Activated CD4-positive, alpha-beta T cell treated with anti-CD3 and anti-CD28 coated beads, Interleukin-2, amount 10 ng/mL, durations not matched to agents 24 days and 14 days (primary cell): ENCODE data around the gene ACTL9. TPM values are rescaled to one million over a fixed set of nuclear protein-coding genes. Genes with fewer than 3 reads are reported as not detected.

ENCODE experiments used
- DNase-seq: peaks from one replicate; pipeline ENCODE4 v3.0.0; 2022
- H3K27ac Mint-ChIP-seq: one replicate; pipeline ENCODE4 v1.8.0; 2022; ENCODE audit warnings: mild to moderate bottlenecking, mixed read lengths
- H3K27me3 Mint-ChIP-seq: one replicate; pipeline ENCODE4 v1.8.0; 2022; ENCODE audit warnings: mixed read lengths
- H3K36me3 Mint-ChIP-seq: one replicate; pipeline ENCODE4 v1.8.0; 2022; ENCODE audit warnings: low read depth, mild to moderate bottlenecking, mixed read lengths
- H3K4me1 Mint-ChIP-seq: one replicate; pipeline ENCODE4 v1.8.0; 2021; ENCODE audit warnings: mixed read lengths
- H3K4me3 Mint-ChIP-seq: one replicate; pipeline ENCODE4 v1.8.0; 2022; ENCODE audit warnings: mild to moderate bottlenecking, moderate library complexity, mixed read lengths
- H3K9me3 Mint-ChIP-seq: one replicate; pipeline ENCODE4 v1.8.0; 2021; ENCODE audit warnings: mixed read lengths
- intact Hi-C: fragments of 100-400 bp; cut with micrococcal nuclease; formaldehyde crosslinking; loops from one replicate; pipeline ENCODE4 v1.15.1; 2023
- total RNA-seq: library from RNA; stranded (reverse); gene quantifications from 2 replicates; pipeline ENCODE4 v1.2.3, GENCODE V29; 2022

Gene ACTL9
- total RNA-seq, 1 donor from 2014 or later = not detected

DNA sequence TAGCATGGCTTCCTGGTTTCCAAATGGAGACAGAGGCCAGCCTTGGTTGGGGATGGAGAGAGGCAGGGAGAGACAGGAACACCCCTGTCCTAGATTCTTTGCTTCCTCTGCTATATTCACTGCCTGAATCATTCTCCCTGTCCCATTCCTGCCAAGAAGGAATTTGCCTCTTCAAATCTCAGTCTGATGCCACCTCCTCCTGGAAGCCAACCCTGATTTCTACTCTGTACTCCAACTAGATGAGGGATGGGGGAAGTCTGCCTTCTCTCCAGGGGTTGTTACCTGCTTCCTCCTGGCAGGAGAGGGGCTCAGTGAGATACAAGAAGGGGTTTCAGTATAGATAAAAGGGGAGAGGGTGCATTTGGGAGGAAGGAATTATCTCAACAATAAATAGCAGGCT is 1.3 kb upstream of the ACTL9 start:
- Mint-ChIP-seq H3K27me3 (peaks cover 14% of the 10 kb centered on the region), H3K27ac (no peak overlapping the region), H3K9me3 (peaks cover 3% of the 10 kb centered on the region), H3K4me1 (peaks cover 53% of the 10 kb centered on the region), H3K4me3 (no peak overlapping the region), H3K36me3 (no peaks in the 10 kb centered on the region)
- DNase-seq = peak; percentile 19
- intact Hi-C loops = loop anchor here (5.0 to 10.0 kb wide), 2 partner anchors 33 to 115 kb away; no protein-coding TSS in a partner anchor

DNA sequence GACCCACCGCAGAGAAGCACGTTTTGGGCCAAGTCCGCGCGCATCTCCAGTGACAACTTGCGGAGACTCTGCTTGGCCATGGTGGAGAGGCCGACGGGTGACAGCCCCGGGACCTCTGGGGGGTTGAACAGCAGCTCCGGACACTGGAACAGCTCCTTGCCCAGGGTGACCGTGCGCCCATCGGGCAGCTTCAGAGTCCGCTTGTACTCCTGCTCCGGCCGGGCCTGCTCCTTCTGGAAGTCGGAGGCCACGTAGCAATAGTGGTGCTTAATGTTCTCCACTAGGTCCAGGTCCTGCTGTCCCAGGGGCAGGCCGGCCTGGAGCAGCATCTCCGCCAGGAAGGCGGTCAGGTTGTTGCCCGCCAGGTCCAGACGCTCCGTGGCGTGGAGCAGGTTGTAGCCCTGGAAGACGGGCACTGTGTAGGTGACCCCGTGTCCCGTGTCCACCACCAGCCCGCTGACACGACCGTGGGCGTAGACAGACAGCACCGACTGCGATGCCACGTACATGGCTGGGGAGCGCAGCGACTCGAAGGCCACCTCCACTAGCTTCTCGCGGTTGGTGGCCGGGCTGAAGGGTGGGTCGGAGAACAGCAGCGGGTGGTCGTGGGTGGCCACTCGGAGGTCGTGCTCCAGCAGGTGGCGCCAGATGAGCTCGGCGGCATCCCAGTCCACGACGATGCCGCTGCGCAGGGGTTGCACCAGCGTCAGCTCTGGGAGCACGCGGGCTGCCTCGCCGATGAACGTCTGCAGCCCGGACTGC is 743 bp downstream of the ACTL9 start:
- H3K27me3 Mint-ChIP-seq = peaks cover 14% of the 10 kb centered on the region
- H3K4me3 Mint-ChIP-seq = no peak overlapping the region
- intact Hi-C loops = loop anchor here (10.0 kb wide), 1 partner anchor 113 kb away; no protein-coding TSS in a partner anchor
- DNase-seq = peak; percentile 62
- peaks cover 3% of the 10 kb centered on the region for H3K9me3 Mint-ChIP-seq
- H3K4me1 Mint-ChIP-seq = peaks cover 49% of the 10 kb centered on the region
- H3K27ac Mint-ChIP-seq = no peak overlapping the region
- no peaks in the 10 kb centered on the region for H3K36me3 Mint-ChIP-seq

DNA sequence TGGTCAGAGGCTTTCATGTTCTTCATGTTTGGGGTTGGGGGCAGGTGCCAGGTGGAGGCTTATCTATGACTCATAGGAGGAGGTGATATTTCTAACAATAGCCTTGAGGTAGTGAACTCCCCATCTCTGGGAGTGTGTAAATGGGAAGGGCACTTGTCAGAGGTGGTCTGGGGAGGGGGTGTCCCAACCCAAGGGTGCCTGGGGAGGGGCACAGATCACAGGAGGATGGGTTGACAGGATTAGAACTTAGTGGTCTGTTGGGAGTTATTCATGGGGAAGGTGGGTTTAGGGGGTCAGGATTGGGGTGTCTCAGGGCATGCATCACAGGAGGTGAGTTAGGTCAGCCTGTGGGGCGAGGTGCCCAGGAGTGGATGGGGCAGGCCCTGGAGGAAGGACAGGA is 1.6 kb downstream of the ACTL9 start:
- Mint-ChIP-seq H3K36me3 (no peaks in the 10 kb centered on the region), H3K4me1 (peaks cover 43% of the 10 kb centered on the region), H3K27ac (peak overlapping the region; percentile 16), H3K27me3 (peaks cover 18% of the 10 kb centered on the region), H3K4me3 (no peak overlapping the region), H3K9me3 (peaks cover 3% of the 10 kb centered on the region)
- peak; percentile 53 for DNase-seq
- intact Hi-C loops = loop anchor here (10.0 kb wide), 1 partner anchor 112 kb away; no protein-coding TSS in a partner anchor

DNA sequence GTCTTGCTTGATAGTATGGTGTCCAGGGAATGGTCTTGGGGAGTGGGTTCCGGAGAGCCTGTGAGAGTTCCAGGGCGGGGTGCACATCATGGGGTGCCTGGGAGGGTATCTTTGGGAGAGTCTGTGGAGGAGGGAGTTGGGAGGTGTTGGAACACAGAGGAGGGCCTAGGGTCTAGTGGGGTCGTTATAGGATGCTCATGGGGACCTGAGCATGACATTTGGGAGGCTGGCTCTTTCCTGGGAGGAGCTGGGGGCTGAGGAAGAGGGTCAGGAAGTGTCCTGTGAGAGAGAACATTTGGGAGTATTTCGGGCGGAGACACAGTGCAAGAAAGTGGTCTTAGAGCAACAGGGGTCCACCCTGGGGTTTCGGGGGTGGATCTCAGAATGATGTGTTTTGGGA is 2.7 kb downstream of the ACTL9 start:
- H3K27ac Mint-ChIP-seq = peak overlapping the region; percentile 25
- peaks cover 21% of the 10 kb centered on the region for H3K27me3 Mint-ChIP-seq
- peaks cover 3% of the 10 kb centered on the region for H3K9me3 Mint-ChIP-seq
- no peak overlapping the region for H3K4me3 Mint-ChIP-seq
- intact Hi-C loops = loop anchor here (10.0 kb wide), 1 partner anchor 111 kb away; no protein-coding TSS in a partner anchor
- peaks cover 38% of the 10 kb centered on the region for H3K4me1 Mint-ChIP-seq
- no peaks in the 10 kb centered on the region for H3K36me3 Mint-ChIP-seq
- peak; percentile 54 for DNase-seq

DNA sequence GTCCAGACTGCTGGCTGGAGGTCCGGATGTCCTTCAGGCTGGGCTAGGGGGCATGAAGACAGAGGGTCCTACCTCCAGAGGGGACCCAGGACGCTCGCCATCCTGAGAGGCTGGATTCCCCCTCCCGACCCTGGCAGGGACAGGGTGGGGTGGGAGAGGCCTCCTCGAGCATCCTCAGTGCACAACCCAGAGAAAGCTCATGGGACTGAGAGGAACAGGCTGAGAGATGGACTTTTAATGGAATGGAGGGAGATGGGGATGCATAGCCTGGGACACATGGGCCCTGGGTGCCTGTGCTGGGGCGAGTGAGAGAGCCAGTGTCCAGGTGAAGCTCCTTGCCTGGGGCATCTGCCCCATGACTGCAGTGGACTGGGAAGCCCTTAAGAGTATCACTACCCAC is 3.1 kb downstream of the ACTL9 start:
- H3K4me1 Mint-ChIP-seq = peaks cover 37% of the 10 kb centered on the region

DNA sequence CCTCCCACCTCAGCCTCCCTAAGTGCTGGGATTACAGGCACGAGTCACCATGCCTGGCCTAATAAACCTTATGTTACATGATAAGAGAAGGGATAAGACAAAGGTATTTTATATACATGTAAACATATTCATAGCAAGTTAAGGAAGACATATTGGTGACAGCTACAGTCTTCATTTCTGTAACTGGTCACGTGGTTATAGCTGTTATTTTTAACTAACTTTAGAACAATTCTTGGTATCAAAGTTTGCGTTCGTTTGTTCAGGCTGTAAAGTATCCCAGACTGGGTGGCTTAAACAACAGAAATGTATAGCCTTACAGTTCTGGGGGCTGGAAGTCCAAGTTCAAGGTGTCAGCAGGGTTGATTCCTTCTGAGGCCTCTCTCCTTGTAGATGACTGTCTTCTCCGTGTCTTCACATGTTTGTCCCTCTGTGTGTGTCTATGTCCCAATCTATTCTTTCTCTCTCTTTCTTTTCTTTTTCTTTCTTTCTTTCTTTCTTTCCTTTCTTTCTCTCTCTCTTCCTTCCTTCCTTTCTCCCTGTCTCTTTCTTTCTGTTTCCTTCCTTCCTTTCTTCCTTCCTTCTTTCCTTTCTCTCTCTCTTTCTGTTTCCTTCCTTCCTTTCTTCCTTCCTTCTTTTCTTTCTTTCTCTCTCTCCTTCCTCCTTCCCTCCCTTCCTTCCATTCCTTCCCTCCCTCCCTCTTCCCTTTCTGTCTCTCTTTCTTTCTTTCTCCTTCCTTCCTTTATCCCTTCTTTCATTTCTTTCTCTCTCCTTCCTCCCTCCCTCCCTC is 7.6 kb downstream of the ACTL9 start:
- Mint-ChIP-seq H3K4me1 (peaks cover 25% of the 10 kb centered on the region), H3K4me3 (no peak overlapping the region), H3K9me3 (no peaks in the 10 kb centered on the region), H3K36me3 (no peaks in the 10 kb centered on the region), H3K27ac (no peak overlapping the region), H3K27me3 (peaks cover 16% of the 10 kb centered on the region)
- DNase-seq = peak; percentile 51
- intact Hi-C loops = loop anchor here (10.0 kb wide), 1 partner anchor 106 kb away; no protein-coding TSS in a partner anchor

More for the DNA sequence above, 3.1 kb downstream of the ACTL9 start:
- Mint-ChIP-seq H3K27me3 (peaks cover 21% of the 10 kb centered on the region), H3K9me3 (peaks cover 3% of the 10 kb centered on the region), H3K27ac (no peak overlapping the region), H3K4me3 (no peak overlapping the region), H3K36me3 (no peaks in the 10 kb centered on the region)
- intact Hi-C loops = loop anchor here (10.0 kb wide), 1 partner anchor 111 kb away; no protein-coding TSS in a partner anchor
- DNase-seq = no peak

DNA sequence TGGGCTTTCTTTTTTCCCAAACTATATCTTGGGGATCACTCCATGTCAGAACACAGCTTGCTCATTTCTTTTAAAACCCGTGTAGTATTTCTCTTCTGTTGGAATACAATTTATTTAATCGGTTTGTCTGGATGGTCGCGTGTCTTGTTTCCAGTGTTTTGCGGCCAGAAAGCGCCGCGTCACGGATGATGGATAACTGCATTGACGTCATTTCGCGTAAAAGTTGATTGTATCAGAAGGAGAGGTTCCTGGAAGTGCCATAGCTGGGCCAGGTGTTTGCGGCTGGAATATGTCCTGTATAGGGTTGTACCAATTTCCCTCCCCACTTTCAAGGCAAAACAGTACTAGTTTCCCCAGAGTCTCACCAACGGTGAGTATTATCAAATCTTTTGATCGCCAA is 9.7 kb downstream of the ACTL9 start:
- Mint-ChIP-seq H3K27ac (no peak overlapping the region), H3K4me1 (peaks cover 12% of the 10 kb centered on the region), H3K4me3 (no peak overlapping the region), H3K36me3 (no peaks in the 10 kb centered on the region), H3K9me3 (no peaks in the 10 kb centered on the region), H3K27me3 (peaks cover 13% of the 10 kb centered on the region)
- intact Hi-C loops = no loop called here
- no peak for DNase-seq

DNA sequence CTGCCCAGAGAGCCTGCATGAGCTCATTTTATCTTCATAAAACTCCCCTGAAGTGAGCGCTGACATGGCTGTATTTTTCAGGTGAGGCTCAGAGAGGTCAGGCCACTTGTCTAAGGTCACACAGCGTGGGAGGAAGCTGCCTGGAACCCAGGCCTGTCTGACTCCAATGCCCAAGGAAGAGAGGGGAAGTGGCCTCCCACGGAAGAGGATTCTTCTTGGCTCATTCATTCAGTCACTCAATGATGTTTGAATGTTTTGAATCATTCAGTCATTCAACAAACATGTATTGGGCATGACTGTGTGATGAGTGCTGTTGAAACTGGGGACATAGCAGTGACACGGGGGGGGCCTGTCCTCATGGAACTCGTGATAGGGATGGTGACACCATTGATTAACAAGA is 12.0 kb downstream of the ACTL9 start:
- intact Hi-C loops = no loop called here
- Mint-ChIP-seq H3K27ac (no peak overlapping the region), H3K27me3 (peaks cover 14% of the 10 kb centered on the region), H3K36me3 (no peaks in the 10 kb centered on the region), H3K4me3 (no peak overlapping the region), H3K4me1 (peaks cover 19% of the 10 kb centered on the region), H3K9me3 (peaks cover 7% of the 10 kb centered on the region)
- DNase-seq = no peak

DNA sequence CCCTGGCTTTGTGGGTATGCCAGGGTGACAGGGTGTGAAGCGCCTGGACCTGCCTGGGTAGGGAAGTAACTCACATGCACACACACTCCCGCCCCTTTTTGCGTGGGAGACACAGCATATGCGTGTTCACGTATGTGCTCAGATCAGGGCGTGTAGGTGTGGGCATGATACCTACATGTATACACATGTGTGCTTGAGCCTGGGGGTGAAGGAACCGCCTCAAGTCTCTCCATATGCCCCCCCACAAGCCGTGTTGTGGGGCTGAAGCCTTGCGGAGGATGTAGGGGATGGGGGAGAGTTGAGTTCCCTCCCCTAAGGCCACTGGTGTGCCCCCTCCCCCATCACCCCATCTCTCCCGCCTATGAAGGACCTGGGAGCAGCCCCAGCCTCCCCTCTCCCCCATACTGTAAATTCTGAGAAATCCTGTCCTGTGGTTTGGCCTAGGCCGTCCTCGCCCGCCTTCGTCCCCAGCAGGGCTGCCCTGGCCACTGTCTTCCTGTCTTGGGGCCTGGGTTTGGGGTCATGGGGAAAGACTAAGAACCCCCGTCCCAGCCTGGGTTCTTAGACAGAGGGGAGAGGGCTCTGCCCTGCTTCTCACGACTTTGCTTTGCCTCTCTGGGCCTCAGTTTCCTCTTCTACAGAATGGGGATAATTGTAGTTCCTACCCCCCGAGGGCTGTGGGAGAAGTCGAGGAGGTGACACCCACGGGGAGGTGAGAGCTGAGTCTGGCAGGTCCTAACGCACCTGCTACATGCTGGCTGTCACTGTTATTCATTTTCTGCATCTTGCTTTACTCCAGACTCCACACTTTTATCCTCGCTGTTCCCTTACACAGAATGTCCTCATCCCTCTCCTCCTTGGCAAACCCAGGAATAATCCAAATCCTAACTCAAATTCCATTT is 14.3 kb downstream of the ACTL9 start:
- Mint-ChIP-seq H3K4me3 (no peak overlapping the region), H3K36me3 (no peaks in the 10 kb centered on the region), H3K27ac (no peak overlapping the region), H3K4me1 (peaks cover 28% of the 10 kb centered on the region), H3K27me3 (peaks cover 10% of the 10 kb centered on the region), H3K9me3 (peaks cover 12% of the 10 kb centered on the region)
- DNase-seq = no peak
- intact Hi-C loops = no loop called here

DNA sequence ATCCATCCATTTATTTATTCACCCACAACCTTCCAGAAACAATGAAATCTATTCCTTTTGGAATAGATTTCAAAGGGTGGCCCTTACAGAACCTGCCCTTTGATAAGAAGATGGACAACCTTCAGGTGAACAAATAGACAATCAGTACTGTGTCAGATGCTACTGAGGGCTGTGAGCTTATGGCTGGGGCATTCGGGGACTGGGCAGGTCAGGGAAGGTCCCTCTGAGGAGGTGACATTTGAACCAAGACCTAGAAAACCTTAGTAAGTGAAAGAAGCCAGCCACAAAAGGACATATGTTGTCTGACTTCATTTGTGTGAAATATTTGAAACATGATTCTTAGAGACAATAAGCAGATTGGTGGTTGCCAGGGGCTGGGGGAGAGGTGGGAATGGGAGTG is 15.7 kb downstream of the ACTL9 start:
- Mint-ChIP-seq H3K4me3 (no peak overlapping the region), H3K27ac (no peak overlapping the region), H3K9me3 (peaks cover 19% of the 10 kb centered on the region), H3K27me3 (peaks cover 9% of the 10 kb centered on the region), H3K4me1 (peaks cover 28% of the 10 kb centered on the region), H3K36me3 (peaks cover 5% of the 10 kb centered on the region)
- intact Hi-C loops = no loop called here
- no peak for DNase-seq

DNA sequence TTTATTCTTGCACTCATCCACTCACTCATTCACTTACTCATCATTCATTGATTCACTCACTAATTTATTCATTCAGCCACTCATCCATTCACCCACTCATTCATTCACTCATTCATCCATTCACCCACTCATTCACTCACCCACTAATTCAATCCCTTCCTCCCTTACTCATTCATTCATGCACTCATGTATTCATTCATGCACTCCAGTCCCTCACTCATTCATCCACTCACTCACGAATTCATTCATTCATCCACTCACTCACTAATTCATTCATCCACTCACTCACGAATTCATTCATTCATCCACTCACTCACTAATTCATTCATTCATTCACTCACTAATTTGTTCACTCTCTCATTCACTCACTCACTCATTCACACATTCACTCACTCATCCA is 16.1 kb downstream of the ACTL9 start:
- Mint-ChIP-seq H3K4me3 (no peak overlapping the region), H3K4me1 (peaks cover 28% of the 10 kb centered on the region), H3K9me3 (peaks cover 23% of the 10 kb centered on the region), H3K36me3 (peaks cover 5% of the 10 kb centered on the region), H3K27me3 (peaks cover 9% of the 10 kb centered on the region), H3K27ac (no peak overlapping the region)
- intact Hi-C loops = no loop called here
- no peak for DNase-seq

DNA sequence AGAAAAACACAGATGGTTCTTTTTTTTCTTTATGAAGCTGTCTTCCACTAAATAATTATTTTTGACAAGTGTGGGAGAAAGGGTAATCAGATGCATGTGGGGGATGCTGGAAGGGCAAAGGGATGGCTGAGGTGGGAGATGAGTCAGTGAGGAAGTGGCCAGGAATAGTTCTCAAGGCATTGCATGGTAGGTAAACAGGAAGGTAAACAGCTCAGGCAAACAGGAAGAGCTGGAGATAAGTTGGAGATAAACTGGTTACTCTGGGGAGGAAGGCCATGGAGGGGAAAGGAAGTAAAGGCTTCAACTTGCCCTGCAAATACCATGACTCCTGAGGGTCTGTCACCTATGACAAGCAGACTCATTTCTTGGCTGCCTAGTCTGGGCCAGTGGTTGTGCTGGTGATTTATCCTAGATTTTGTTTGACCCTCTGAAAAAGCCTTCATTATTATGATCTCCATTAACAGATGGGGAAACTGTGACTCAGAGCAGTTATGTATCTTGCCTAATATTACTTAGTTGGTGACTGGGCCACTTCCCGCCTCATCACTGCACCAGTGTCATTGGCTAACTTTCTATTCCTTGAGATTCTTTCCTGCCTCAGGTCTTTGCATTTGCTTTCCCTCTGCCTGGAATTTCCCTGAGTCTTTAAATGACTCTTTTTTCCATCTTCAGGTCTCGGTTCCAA is 17.1 kb downstream of the ACTL9 start:
- DNase-seq = no peak
- peaks cover 25% of the 10 kb centered on the region for H3K4me1 Mint-ChIP-seq
- peak overlapping the region; percentile 9 for H3K4me3 Mint-ChIP-seq
- H3K27me3 Mint-ChIP-seq = peaks cover 6% of the 10 kb centered on the region
- peak overlapping the region; percentile 43 for H3K27ac Mint-ChIP-seq
- H3K9me3 Mint-ChIP-seq = peaks cover 23% of the 10 kb centered on the region
- H3K36me3 Mint-ChIP-seq = peaks cover 5% of the 10 kb centered on the region
- intact Hi-C loops = no loop called here
